HepG2 (cell line): ENCODE data around the gene SARS2. TPM values are rescaled to one million over a fixed set of nuclear protein-coding genes. Genes with fewer than 3 reads are reported as not detected.

ENCODE experiments used
- DBP ChIP-seq: sonication (generic); formaldehyde crosslinking; IDR thresholded peaks from 2 replicates; pipeline ENCODE4 v1.4.0; 2020; ENCODE audit warnings: missing genetic modification reagents; ENCODE audit errors: not compliant biosample characterization
- DZIP1 ChIP-seq: sonication (generic); formaldehyde crosslinking; IDR thresholded peaks from 2 replicates; pipeline ENCODE4 v1.5.0; 2020; ENCODE audit warnings: mild to moderate bottlenecking, missing genetic modification reagents
- KDM2A ChIP-seq: sonication (generic); formaldehyde crosslinking; IDR thresholded peaks from 2 replicates; pipeline ENCODE4 v1.4.0; 2020; ENCODE audit warnings: low read depth, missing genetic modification reagents, borderline replicate concordance
- NRL ChIP-seq: sonication (generic); formaldehyde crosslinking; IDR thresholded peaks from 2 replicates; pipeline ENCODE4 v1.5.0; 2020; ENCODE audit warnings: missing genetic modification reagents, mild to moderate bottlenecking, moderate library complexity, borderline replicate concordance
- RCOR2 ChIP-seq: IDR thresholded peaks from 2 replicates; pipeline ENCODE4 v1.6.1; 2016; ENCODE audit warnings: missing biosample characterization, missing genetic modification reagents
- SMAD3 ChIP-seq: sonication (generic); formaldehyde crosslinking; IDR thresholded peaks from 2 replicates; pipeline ENCODE4 v1.4.0; 2020; ENCODE audit warnings: missing genetic modification reagents
- TRAFD1 ChIP-seq: sonication (generic); formaldehyde crosslinking; IDR thresholded peaks from 2 replicates; pipeline ENCODE4 v1.5.1; 2020; ENCODE audit warnings: missing genetic modification reagents, mild to moderate bottlenecking, borderline replicate concordance
- ZBTB21 ChIP-seq: sonication (generic); formaldehyde crosslinking; IDR thresholded peaks from 2 replicates; pipeline ENCODE4 v1.4.0; 2020; ENCODE audit warnings: missing genetic modification reagents
- ZBTB26 ChIP-seq: IDR thresholded peaks from 2 replicates; pipeline ENCODE4 v1.6.1; 2016; ENCODE audit warnings: missing compliant biosample characterization, missing genetic modification reagents, borderline replicate concordance
- ZBTB37 ChIP-seq: sonication (generic); formaldehyde crosslinking; IDR thresholded peaks from 2 replicates; pipeline ENCODE4 v1.4.0; 2020; ENCODE audit warnings: mild to moderate bottlenecking, missing genetic modification reagents
- ZBTB8A ChIP-seq: sonication (generic); formaldehyde crosslinking; IDR thresholded peaks from 2 replicates; pipeline ENCODE4 v1.4.0; 2020; ENCODE audit warnings: mild to moderate bottlenecking, low read depth, missing genetic modification reagents, borderline replicate concordance
- ZNF552 ChIP-seq: sonication (generic); formaldehyde crosslinking; IDR thresholded peaks from 2 replicates; pipeline ENCODE4 v1.9.0; 2022; ENCODE audit warnings: missing genetic modification reagents, mild to moderate bottlenecking, borderline replicate concordance
- polyA plus RNA-seq, 8 experiments: library from polyadenylated mRNA; depleted of rRNA in 3 of 8; stranded (reverse) in 7 of 8; unstranded in 1 of 8; fragments of >200 nt; fragmentation: Illumina TruSeq in 4 of 8; extraction: Trizol in 4 of 8; gene quantifications; 2 replicates each; pipeline versions ENCODE4 v1.2.1 to v1.2.3, GENCODE V29; 2011 to 2016; ENCODE audit warnings: low read depth in 4 of 8, missing spikeins in 1 of 8, mixed read lengths in 1 of 8; ENCODE audit not compliant: insufficient read depth in 1 of 8
- total RNA-seq, 5 experiments: library from RNA; depleted of rRNA; stranded (reverse); fragments of >200 nt; fragmentation: Illumina TruSeq; extraction: Trizol; gene quantifications; 2 replicates each; pipeline ENCODE4 v1.2.3, GENCODE V29; 2016; ENCODE audit warnings: low read depth in 1 of 5
- TF ChIP-seq, protein P1 (sequence below): sonication (generic); formaldehyde crosslinking; IDR thresholded peaks from 2 replicates; pipeline ENCODE4 v1.8.1; 2023; ENCODE audit warnings: mild to moderate bottlenecking, missing genetic modification reagents, borderline replicate concordance
- TF ChIP-seq, protein P2 (sequence below): sonication (generic); formaldehyde crosslinking; IDR thresholded peaks from 2 replicates; pipeline ENCODE4 v1.5.1; 2020; ENCODE audit warnings: mild to moderate bottlenecking, missing genetic modification reagents, moderate library complexity

SARS2 gene
- total and polyA plus RNA-seq, 2 of the 13 experiments (the other 11 are each of a cell fraction or from before 2014, with no cell fraction given) = 40.0 to 48.6 TPM

DNA sequence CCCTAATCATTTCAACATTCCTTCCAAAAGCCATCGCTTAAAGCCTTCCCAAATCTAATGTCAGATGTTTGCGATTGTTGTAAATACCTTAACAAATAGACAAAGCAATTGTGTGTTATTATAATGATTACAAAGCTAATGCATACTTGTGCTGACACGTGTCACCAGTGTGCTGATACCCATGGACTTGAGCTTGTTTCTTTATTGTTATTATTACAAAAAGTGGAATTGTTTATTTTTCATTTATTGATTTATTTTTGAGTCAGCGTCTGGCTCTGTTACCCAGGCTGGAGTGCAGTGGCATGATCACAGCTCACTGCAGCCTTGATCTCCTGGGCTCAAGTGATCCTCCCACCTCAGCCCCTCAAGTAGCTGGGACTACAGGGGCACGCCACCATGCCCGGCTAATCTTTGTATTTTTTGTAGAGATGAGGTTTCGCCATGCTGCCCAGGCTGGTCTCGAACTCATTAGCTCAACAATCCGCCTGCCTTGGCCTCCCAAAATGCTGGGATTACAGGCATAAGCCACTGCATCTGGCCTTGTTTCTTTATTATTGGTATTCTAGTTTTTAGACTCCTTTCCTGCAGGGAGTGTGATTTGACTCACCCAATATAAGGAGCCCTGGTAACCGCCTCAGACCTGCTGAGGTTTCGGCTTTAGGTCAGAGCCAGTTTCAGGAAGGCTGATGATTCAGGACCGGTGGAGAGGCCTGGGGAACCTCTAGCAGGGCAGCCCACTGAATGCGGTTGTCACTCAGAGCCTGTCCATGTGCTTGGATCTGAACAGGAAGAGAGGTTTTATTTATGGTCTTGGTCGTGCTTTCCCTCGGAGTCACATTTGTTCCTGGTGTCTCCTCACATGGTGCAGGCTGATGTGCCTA, 47.1 kb upstream of the SARS2 start (continued):
- TF ChIP-seq ZBTB37 (CRISPR knock-in tag) (no peak), SMAD3 (CRISPR knock-in tag) (no peak), DBP (CRISPR knock-in tag) (no peak), TRAFD1 (CRISPR knock-in tag) (no peak), KDM2A (CRISPR knock-in tag) (no peak), DZIP1 (CRISPR knock-in tag) (no peak), ZBTB21 (CRISPR knock-in tag) (no peak), RCOR2 (CRISPR knock-in tag) (no peak), NRL (CRISPR knock-in tag) (no peak), ZBTB26 (CRISPR knock-in tag) (0 out of 2 replicates have a peak, but pooled peaks have one; percentile 26), ZNF552 (CRISPR knock-in tag) (no peak), ZBTB8A (CRISPR knock-in tag) (no peak)
- TF ChIP-seq, protein P1, sequence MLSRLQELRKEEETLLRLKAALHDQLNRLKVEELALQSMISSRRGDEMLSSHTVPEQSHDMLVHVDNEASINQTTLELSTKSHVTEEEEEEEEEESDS (CRISPR knock-in tag) = no peak
- TF ChIP-seq, protein P2, sequence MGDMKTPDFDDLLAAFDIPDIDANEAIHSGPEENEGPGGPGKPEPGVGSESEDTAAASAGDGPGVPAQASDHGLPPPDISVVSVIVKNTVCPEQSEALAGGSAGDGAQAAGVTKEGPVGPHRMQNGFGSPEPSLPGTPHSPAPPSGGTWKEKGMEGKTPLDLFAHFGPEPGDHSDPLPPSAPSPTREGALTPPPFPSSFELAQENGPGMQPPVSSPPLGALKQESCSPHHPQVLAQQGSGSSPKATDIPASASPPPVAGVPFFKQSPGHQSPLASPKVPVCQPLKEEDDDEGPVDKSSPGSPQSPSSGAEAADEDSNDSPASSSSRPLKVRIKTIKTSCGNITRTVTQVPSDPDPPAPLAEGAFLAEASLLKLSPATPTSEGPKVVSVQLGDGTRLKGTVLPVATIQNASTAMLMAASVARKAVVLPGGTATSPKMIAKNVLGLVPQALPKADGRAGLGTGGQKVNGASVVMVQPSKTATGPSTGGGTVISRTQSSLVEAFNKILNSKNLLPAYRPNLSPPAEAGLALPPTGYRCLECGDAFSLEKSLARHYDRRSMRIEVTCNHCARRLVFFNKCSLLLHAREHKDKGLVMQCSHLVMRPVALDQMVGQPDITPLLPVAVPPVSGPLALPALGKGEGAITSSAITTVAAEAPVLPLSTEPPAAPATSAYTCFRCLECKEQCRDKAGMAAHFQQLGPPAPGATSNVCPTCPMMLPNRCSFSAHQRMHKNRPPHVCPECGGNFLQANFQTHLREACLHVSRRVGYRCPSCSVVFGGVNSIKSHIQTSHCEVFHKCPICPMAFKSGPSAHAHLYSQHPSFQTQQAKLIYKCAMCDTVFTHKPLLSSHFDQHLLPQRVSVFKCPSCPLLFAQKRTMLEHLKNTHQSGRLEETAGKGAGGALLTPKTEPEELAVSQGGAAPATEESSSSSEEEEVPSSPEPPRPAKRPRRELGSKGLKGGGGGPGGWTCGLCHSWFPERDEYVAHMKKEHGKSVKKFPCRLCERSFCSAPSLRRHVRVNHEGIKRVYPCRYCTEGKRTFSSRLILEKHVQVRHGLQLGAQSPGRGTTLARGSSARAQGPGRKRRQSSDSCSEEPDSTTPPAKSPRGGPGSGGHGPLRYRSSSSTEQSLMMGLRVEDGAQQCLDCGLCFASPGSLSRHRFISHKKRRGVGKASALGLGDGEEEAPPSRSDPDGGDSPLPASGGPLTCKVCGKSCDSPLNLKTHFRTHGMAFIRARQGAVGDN (CRISPR knock-in tag) = peak; percentile 45
